Activated CD8-positive, alpha-beta T cell treated with anti-CD3 and anti-CD28 coated beads, Interleukin-2, amount 10 ng/mL, durations not matched to agents 7 days and 5 days (primary cell): ENCODE data around the gene DBET. TPM values are rescaled to one million over a fixed set of nuclear protein-coding genes. Genes with fewer than 3 reads are reported as not detected.
"Not testable (repeated sequence)": the region's sequence is repeated elsewhere in the genome, so short reads cannot be mapped to it uniquely, and the experiment has no call there.

Experiments used
- ATAC-seq: fragments of 150-1000 bp; cut with Tn5 transposase; one replicate; pipeline ENCODE4 v1.10.0; 2021; ENCODE audit warnings: moderate library complexity
- CTCF ChIA-PET: fragments of 350-600 bp; sonication (Branson Sonifier 250); formaldehyde crosslinking; loops from one replicate; lab custom pipeline; 2021; ENCODE audit warnings: antibody characterized with exemption; lab: Charles Lee
- POLR2A ChIA-PET: fragments of 350-600 bp; sonication (Branson Sonifier 250); formaldehyde crosslinking; loops from one replicate; lab custom pipeline; 2021; ENCODE audit warnings: antibody characterized with exemption; lab: Charles Lee
- DNase-seq: peaks from one replicate; pipeline ENCODE4 v3.0.0-alpha.2; 2020
- H3K27ac Mint-ChIP-seq: one replicate; pipeline ENCODE4 v1.8.0; 2021; ENCODE audit warnings: mild to moderate bottlenecking, mixed read lengths
- H3K27me3 Mint-ChIP-seq: one replicate; pipeline ENCODE4 v1.8.0; 2021; ENCODE audit warnings: low read depth, mixed read lengths
- H3K36me3 Mint-ChIP-seq: one replicate; pipeline ENCODE4 v1.8.0; 2021; ENCODE audit warnings: low read depth, mixed read lengths
- H3K4me1 Mint-ChIP-seq: one replicate; pipeline ENCODE4 v1.8.0; 2021; ENCODE audit warnings: low read depth, mixed read lengths
- H3K4me3 Mint-ChIP-seq: one replicate; pipeline ENCODE4 v1.8.0; 2021; ENCODE audit warnings: mild to moderate bottlenecking, mixed read lengths
- H3K9me3 Mint-ChIP-seq: one replicate; pipeline ENCODE4 v1.8.0; 2022; ENCODE audit warnings: mixed read lengths; ENCODE audit not compliant: insufficient read depth
- total RNA-seq, 2 experiments: library from RNA; stranded (reverse); gene quantifications; one replicate each; pipeline ENCODE4 v1.2.3, GENCODE V29; 2021

DBET gene
- not detected for total RNA-seq

- H3K36me3 Mint-ChIP-seq, H3K4me1 Mint-ChIP-seq, POLR2A ChIA-PET, DNase-seq, CTCF ChIA-PET, H3K27me3 Mint-ChIP-seq, H3K27ac Mint-ChIP-seq, ATAC-seq, H3K4me3 Mint-ChIP-seq, H3K9me3 Mint-ChIP-seq: not testable (repeated sequence)
Observed at GRCh38 chr4:190064342-190064741, at the start of gene DBET. Gene DBET (plus strand): TSS chr4:190064502.

- DNase-seq (peak; percentile 26), ATAC-seq (peak; percentile 69)
- H3K27ac Mint-ChIP-seq: no peak overlapping the region
- peaks cover 21% of the 10 kb centered on the region for H3K36me3 Mint-ChIP-seq
- peaks cover 61% of the 10 kb centered on the region for H3K27me3 Mint-ChIP-seq
- no peaks in the 10 kb centered on the region for H3K9me3 Mint-ChIP-seq
- ChIA-PET CTCF (interaction anchor here (1.0 kb wide), 1 partner anchor 41 kb away, joined by 6 read pairs; no protein-coding TSS in a partner anchor), POLR2A (no interaction called here)
- H3K4me1 Mint-ChIP-seq: peaks cover 23% of the 10 kb centered on the region
- peak overlapping the region; percentile 43 for H3K4me3 Mint-ChIP-seq
Observed at GRCh38 chr4:190014771-190015537, 49.3 kb upstream of the DBET start.

GRCh38 chr4:190015538-190016368, 48.5 kb upstream of the DBET start:
- H3K36me3 Mint-ChIP-seq: peaks cover 24% of the 10 kb centered on the region
- no peak for ATAC-seq
- H3K9me3 Mint-ChIP-seq: no peaks in the 10 kb centered on the region
- peaks cover 29% of the 10 kb centered on the region for H3K4me1 Mint-ChIP-seq
- H3K27me3 Mint-ChIP-seq: peaks cover 69% of the 10 kb centered on the region
- peak overlapping the region; percentile 34 for H3K4me3 Mint-ChIP-seq
- DNase-seq: no peak
- ChIA-PET POLR2A (no interaction called here), CTCF (interaction anchor here (1.0 kb wide), 1 partner anchor 42 kb away, joined by 6 read pairs; no protein-coding TSS in a partner anchor)
- no peak overlapping the region for H3K27ac Mint-ChIP-seq

- Mint-ChIP-seq H3K4me3 (no peak overlapping the region), H3K27ac (peak overlapping the region; percentile 43)
- DNase-seq: no peak
Observed at GRCh38 chr4:190016369-190017289, 47.7 kb upstream of the DBET start.

GRCh38 chr4:190017357-190018200, 46.7 kb upstream of the DBET start:
- H3K36me3 Mint-ChIP-seq: peaks cover 25% of the 10 kb centered on the region
- peak overlapping the region; percentile 83 for H3K27ac Mint-ChIP-seq
- DNase-seq (no peak), ATAC-seq (no peak)
- peaks cover 32% of the 10 kb centered on the region for H3K4me1 Mint-ChIP-seq
- ChIA-PET CTCF (no interaction called here), POLR2A (no interaction called here)
- H3K27me3 Mint-ChIP-seq: peaks cover 75% of the 10 kb centered on the region
- peak overlapping the region; percentile 1 for H3K4me3 Mint-ChIP-seq
- H3K9me3 Mint-ChIP-seq: no peaks in the 10 kb centered on the region

More at GRCh38 chr4:190016369-190017289, 47.7 kb upstream of the DBET start:
- peaks cover 25% of the 10 kb centered on the region for H3K36me3 Mint-ChIP-seq
- no peak for ATAC-seq
- peaks cover 75% of the 10 kb centered on the region for H3K27me3 Mint-ChIP-seq
- H3K4me1 Mint-ChIP-seq: peaks cover 32% of the 10 kb centered on the region
- H3K9me3 Mint-ChIP-seq: no peaks in the 10 kb centered on the region
- ChIA-PET POLR2A (no interaction called here), CTCF (no interaction called here)

GRCh38 chr4:190018201-190018920, 45.9 kb upstream of the DBET start:
- H3K4me3 Mint-ChIP-seq: no peak overlapping the region

GRCh38 chr4:190019023-190019858, 45.1 kb upstream of the DBET start:
- peak overlapping the region; percentile 78 for H3K27ac Mint-ChIP-seq
- peaks cover 35% of the 10 kb centered on the region for H3K4me1 Mint-ChIP-seq
- H3K9me3 Mint-ChIP-seq: no peaks in the 10 kb centered on the region
- H3K4me3 Mint-ChIP-seq: peak overlapping the region; percentile 32
- DNase-seq: no peak
- H3K36me3 Mint-ChIP-seq: peaks cover 25% of the 10 kb centered on the region
- ChIA-PET CTCF (no interaction called here), POLR2A (no interaction called here)
- no peak for ATAC-seq
- peaks cover 62% of the 10 kb centered on the region for H3K27me3 Mint-ChIP-seq

More at GRCh38 chr4:190018201-190018920, 45.9 kb upstream of the DBET start:
- Mint-ChIP-seq H3K4me1 (peaks cover 35% of the 10 kb centered on the region), H3K27ac (peak overlapping the region; percentile 83), H3K9me3 (no peaks in the 10 kb centered on the region), H3K36me3 (peaks cover 25% of the 10 kb centered on the region), H3K27me3 (peaks cover 69% of the 10 kb centered on the region)
- ChIA-PET POLR2A (no interaction called here), CTCF (no interaction called here)
- no peak for DNase-seq
- no peak for ATAC-seq

GRCh38 chr4:190019859-190020463, 44.3 kb upstream of the DBET start:
- Mint-ChIP-seq H3K4me3 (peak overlapping the region; percentile 32), H3K27ac (peak overlapping the region; percentile 78), H3K27me3 (peaks cover 58% of the 10 kb centered on the region), H3K4me1 (peaks cover 35% of the 10 kb centered on the region), H3K36me3 (peaks cover 25% of the 10 kb centered on the region)
- H3K9me3 Mint-ChIP-seq, ATAC-seq, CTCF ChIA-PET, DNase-seq, POLR2A ChIA-PET: not testable (repeated sequence)

GRCh38 chr4:190020790-190021717, 43.2 kb upstream of the DBET start:
- H3K9me3 Mint-ChIP-seq: no peaks in the 10 kb centered on the region
- peaks cover 48% of the 10 kb centered on the region for H3K27me3 Mint-ChIP-seq
- CTCF ChIA-PET: no interaction called here
- peak overlapping the region; percentile 43 for H3K4me3 Mint-ChIP-seq
- DNase-seq: peak; percentile 24
- H3K27ac Mint-ChIP-seq: no peak overlapping the region
- H3K36me3 Mint-ChIP-seq: peaks cover 23% of the 10 kb centered on the region
- H3K4me1 Mint-ChIP-seq: peaks cover 31% of the 10 kb centered on the region
- ATAC-seq: no peak
- POLR2A ChIA-PET: no interaction called here
